H1 (cell line): ENCODE measurements around the gene LDLRAD3. TPM values are rescaled to one million over a fixed set of nuclear protein-coding genes. Genes with fewer than 3 reads are reported as not detected.

ENCODE experiments used
- CHD1 ChIP-seq: IDR thresholded peaks from 2 replicates; pipeline ENCODE4 v1.6.1; 2012; ENCODE audit warnings: low read depth, low read length, improper control_type of control experiment
- MAFK ChIP-seq: IDR thresholded peaks from 2 replicates; pipeline ENCODE4 v1.6.1; 2012; ENCODE audit warnings: low read depth, mild to moderate bottlenecking, improper control_type of control experiment, low read length
- POU5F1 ChIP-seq: IDR thresholded peaks from 2 replicates; pipeline ENCODE4 v1.6.1; 2011; ENCODE audit warnings: low read depth, mild to moderate bottlenecking, low read length, moderate library complexity
- polyA plus RNA-seq, 7 experiments: library from polyadenylated mRNA; depleted of rRNA in 3 of 7; stranded (reverse) in 5 of 7; unstranded in 2 of 7; fragments of >200 nt in 5 of 7; fragments of 200-250 nt in 2 of 7; gene quantifications; 1 replicate in 5 of 7; 2 replicates in 1 of 7; 4 replicates in 1 of 7; pipeline versions ENCODE4 v1.2.1 to v1.2.3, GENCODE V29; 2011 to 2013; ENCODE audit warnings: missing spikeins in 2 of 7, mixed read lengths in 2 of 7
- total RNA-seq: library from RNA; stranded (reverse); fragmentation: NEBNext Ultra II Directional; extraction: Animal tissue kit (Norgen Biotek cat#: 25700); gene quantifications from 2 replicates; pipeline ENCODE4 v1.2.1, GENCODE V29; 2021

The LDLRAD3 gene
- total and polyA plus RNA-seq, 2 of the 8 experiments (the other 6 are each of a cell fraction or from before 2014, with no cell fraction given), result 18.6 to 22.8 TPM

DNA sequence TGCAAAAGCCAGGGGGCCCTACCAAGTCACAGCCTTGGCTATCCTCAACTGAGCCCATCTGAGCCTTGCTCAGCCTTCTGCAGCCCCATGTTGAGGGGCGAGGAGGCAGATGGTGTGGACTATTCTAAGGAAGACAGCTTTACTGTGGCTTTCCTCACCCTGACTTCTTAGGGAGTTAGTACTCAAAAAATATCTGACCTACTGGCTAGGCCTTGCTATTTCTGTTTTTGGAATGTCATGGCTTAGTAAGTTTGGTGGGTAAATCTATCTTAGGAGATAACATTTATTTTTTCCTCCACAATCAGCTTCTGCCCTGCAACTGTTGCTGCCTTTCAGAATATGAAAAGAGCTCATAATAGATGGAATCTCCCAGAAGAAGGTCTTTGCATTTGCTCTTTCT lies 80.9 kb downstream of the LDLRAD3 start (continued):
- TF ChIP-seq POU5F1, result no peak
- no peak for TF ChIP-seq MAFK
- no peak for TF ChIP-seq CHD1
